ENCODE results near the gene ANAPC16.
"Not testable (repeated sequence)": the region's sequence is repeated elsewhere in the genome, so short reads cannot be mapped to it uniquely, and the experiment has no call there.

Gene ANAPC16

DNA sequence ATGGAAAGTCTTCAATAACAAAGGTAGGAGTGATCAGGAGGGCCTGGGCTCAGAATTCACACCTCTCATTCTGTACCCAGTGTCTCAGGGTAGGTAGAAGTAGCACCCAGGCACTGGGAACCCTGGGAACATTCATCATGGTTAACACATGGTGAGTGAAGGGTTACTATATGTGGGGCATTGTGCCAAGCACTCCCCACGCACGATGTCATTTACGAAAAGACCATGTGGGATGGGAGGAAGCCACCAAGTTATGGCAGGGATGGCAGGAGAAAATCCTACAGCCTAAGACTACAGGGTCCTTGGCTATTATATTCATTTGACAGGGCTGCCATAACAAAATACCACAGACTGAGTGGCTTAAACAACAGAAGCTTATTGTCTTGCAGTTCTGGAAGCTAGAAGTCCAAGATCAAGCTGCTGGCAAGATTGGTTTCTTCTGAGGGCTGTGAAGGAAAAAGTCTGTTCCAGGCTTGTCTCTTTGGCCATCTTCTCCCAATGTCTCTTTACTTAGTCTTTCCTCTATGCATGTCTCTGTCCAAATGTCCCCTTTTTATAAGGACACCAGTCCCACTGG is 30.2 kb downstream of the ANAPC16 start:
- DNase-seq, result no peak

DNA sequence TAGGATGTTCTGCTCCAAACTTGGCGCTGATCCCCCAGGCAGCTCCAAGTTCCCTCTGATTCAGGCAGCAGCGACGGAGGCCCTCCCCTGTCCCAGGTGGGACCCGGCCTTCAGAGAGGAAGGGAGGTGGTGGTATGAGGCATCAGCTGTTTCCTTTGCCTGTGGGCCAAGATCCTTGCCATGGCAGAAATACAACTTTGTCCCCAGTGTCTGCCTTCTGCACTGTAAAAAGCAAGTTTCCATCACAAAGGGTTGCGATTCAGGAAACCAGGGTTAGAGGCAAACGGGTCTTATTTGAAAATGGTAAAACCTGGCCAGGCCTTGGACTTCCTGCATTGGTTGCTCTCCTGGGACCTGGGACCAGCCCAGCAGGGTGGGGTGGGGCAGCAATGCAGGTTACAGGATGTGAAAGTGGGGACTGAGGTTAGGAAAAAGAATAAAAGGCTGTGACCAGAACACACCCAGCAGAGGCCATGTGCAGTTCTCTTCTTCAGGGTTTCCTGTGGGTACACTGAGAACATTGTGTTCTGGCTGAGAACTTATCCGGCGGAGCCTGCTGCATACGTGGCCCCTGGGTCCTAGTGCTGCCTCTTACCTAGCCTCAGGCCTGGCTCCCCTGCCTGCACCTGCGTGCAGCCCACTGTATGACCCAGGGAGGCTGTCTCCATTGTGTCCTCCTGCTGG is 32.8 kb downstream of the ANAPC16 start:
- DNase-seq, result peak; percentile 59 to 63

DNA sequence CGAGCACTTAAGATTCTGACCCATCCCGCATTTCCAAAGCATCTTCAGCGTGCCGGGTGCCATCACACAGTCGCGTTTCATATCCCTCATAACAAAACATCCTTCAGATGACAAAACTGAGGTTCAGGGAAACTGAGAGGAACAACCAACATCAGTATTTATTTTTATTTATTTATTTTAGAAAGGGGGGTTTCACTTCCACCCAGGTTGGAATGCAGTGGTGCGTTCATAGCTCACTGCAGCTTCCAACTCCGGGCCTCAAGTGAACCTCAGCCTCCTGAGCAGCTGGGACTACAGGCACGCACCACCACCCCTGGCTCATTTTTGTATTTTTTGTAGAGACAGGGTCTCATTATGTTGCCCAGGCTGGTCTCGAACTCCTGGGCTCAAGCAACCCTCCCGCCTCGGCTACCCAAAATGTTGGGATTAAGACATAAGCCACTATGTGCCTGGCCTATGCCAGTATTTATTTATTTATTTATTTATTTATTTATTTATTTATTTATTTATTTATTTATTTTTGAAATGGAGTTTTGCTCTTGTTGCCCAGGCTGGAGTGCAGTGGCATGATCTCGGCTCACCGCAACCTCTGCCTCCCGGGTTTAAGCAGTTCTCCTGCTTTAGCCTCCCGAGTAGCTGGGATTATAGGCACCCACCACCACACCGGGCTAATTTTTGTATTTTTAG is 33.5 kb downstream of the ANAPC16 start:
- DNase-seq, result not testable (repeated sequence)

DNA sequence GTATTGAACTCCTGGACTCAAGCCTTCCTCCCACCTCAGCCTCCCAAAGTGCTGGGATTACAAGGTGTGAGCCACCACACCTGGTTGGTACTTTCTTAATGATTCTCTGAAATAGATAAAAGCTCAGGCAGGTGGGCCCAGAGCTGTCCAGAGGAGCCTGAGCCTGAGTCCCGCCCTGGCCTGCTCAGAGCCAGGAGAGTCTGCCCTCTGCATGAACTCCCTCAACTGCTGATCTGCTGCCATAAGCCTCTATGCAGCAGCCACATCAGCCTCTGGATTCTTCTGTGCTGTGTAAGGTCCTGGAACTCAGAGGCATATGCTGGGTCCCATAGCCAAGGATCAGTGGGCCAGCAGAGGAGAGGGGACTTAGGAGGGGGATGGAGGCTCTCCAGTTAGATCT is 34.9 kb downstream of the ANAPC16 start:
- DNase-seq, result no peak

DNA sequence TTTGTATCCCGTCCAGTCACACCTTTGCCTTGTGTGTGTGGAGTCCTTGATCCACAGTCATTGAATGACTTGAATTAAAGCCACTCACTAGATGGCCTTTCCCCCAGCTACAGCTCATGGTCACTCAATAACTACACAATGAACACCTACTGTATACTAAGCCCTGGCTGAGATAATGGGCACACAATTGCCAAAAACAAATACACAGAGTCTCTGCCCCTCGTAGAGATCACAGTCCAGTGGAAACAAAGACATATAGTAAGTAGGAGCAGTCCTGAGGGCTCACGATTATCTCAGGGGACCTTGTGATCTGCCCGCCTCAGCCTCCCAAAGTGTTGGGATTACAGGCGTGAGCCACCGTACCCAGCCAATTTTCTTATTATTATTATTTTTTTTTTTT is 35.8 kb downstream of the ANAPC16 start:
- no peak for DNase-seq

DNA sequence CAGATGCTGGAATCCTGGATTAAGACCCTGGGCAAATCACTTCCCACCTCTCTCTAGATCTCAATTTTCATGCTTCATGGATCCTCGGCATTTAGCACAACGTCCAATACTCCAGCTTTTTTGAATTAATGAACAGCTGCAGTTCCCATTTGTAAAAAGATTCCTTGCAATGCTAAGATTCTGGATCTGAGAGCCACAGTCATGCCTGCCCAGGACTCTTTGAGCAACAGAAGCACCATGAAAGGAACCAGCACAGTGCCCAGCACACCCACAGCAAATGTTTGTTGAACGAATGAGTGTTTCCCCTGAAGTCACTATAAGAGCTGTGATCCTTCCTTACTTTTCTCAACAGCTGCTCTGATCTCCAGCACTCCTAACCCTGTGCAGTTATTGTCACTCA is 37.2 kb downstream of the ANAPC16 start:
- DNase-seq, result no peak

DNA sequence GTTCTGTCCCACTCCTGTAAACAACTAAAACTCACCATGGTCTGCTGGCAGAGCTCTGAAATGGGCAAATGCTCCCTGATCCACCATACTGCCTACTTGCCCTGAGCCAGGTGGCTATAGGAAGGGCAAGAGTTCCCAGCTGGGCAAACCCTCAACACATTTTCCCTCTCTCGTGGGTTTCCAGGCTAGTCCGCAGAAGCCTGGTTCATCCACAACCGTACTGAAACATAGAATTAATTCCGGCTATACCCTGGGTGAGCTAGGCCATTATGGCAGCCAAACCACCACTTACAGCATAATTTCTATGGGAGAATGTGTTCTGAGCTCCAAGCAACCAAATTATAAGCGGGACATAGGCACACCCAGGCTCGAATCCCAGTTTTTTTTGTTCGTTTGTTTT is 37.8 kb downstream of the ANAPC16 start:
- no peak for DNase-seq

DNA sequence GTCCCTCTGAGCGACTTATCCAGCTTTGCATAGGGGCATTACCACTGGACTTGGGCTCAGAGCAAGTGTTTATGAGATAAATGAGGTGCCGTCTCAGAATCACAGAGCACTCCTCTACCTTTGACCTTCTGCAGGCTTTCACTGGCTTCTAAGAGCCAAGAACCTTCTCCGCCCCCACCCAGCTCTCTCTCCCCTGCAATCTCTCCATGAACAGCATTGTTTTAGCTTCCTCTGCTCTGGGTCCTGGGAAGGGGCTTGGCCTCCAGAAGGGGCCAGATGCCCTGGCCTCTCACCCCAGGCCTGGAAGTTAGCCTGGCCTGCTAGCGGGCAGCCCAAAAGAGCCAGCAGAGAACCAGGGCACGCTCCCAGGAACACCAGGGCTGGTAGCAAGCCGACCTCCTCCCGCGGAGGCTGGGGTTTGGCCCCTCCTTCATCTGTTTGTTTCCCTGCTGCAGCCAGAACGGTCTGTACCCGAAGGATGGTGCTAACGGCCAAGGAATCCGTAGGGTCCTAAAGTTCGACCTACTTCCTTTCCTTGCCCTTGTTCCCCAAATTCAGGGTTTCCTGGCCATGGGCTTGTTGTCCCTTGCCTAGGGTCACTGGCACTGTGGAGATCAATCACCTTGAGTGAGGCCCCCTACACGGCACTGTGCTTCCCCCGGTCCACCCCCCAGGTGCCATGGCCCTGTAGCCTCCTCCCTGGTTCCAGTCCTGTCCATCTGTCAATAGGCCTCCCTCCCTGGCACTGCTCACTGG is 39.2 kb downstream of the ANAPC16 start:
- no peak for DNase-seq

DNA sequence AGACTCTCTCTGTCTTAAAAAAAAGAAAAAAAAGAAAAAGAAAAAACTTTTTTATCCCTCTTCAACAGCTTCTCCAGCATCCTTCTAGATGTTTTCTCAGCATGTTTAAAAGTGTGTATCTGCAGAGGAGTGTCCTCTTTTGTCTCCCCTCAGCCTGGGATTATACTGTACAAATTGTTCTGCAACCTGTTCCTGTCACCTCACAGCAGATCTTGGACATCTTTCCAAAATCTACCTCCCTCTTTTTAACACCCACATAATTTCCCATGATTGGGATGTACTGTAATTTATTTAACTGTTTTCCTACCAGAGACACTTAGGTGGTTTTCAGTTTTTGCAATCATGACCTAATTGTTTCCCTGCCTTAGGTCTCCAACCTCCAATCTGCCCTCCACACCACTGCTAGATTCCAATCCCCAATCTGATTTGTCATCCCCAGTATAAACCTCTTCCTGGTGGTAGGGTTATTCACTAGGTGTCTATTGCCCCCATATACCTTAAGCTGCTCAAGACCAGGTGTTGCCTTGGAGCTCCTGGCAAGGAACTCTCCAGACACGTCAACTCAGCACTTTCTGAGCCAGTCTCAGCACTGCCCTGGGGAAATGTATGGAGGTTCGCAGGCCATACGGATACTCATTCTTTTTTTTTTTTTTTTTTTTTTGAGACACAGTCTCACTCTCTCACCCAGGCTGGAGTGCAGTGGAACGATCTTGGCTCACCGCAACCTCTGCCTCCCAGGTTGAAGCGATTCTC is 40.3 kb downstream of the ANAPC16 start:
- DNase-seq, result no peak

DNA sequence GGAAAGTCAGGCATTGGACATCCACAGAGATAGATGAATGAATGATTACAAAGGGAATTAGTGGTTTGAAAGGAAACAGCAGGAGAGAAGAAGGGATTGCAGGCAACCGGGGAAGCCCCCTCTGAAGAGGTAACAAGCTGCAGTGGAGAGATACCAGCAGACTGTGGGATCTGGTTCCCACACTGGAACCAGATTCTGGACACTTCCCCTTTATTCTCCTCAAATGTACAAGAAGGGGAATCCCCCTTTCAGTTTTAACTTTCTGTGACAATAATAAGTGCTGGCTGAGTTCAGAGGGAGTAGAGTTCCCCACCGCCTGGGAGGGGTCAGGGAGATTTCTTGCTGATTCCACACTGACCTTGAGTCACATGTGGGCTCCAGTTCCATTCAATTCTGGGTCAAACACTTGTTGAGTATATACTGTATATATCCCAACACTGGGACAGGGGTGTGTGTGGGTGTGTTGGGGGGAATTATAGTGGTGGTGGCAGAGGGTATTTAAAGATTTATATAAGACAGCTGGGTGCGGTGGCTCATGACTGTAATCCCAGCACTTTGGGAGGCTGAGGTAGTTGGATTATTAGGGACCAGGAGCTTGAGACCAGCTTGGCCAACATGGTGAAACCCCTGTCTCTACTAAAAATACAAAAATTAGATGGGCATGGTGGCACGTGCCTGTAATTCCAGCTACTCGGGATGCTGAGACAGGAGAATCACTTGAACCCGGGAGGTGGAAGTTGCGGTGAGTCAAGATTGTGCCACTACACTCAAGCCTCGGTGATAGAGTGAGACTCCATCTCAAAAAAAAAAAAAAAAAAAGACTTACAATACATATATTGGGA is 41.5 kb downstream of the ANAPC16 start:
- no peak for DNase-seq

DNA sequence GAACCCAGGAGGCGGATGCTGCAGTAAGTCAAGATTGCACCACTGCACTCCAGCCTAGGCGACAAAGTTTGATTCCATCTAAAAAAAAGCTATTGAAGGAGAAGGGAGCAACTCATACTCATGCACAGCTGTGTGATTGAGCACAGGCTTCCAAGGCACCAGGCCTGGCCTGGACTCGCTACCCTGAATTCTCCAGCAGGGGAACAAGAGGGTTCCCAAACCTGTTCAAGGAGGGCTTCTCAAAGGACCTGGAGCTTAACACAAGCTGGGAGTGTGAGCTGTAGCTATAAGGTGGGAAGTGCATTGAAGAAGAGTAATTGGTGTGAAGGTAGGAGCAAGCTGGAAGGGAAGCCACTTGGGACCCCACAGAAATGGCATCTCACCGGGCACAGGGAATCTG is 42.8 kb downstream of the ANAPC16 start:
- DNase-seq, result no peak

DNA sequence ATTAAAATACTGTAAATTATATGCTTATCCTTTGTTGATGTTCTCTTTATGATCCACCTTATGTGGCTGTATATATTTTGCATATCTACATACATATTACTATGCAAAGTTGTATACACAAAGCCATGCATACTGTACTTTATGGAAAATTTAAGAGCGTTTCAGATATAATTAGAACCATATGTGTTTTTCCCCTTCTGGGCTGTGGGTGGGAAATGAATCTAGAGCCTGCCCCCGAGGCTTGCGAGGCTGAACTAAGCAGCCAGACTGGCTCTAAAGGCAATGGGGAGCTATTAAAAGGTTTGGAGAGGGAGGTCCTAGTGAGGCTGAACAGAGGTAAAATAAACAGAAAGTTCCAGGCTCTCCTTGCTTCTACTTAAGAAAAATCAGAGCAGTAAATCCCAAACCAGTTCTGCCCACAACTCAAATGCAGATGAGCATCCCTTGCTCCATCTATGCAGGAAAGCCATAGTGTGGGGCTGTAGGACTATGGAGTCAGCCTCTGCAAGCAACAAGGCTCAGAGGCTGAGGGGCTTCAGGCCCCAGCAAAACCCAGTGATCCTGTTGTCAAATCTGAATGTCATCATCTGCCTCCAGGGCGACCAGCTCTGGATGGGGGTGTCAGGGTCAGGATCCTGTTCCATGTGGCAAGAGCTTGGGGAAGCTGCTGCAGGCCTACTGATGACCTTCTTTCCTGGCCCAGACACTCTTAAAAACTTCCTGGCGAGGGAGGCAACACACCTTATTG is 43.9 kb downstream of the ANAPC16 start:
- DNase-seq, result no peak

DNA sequence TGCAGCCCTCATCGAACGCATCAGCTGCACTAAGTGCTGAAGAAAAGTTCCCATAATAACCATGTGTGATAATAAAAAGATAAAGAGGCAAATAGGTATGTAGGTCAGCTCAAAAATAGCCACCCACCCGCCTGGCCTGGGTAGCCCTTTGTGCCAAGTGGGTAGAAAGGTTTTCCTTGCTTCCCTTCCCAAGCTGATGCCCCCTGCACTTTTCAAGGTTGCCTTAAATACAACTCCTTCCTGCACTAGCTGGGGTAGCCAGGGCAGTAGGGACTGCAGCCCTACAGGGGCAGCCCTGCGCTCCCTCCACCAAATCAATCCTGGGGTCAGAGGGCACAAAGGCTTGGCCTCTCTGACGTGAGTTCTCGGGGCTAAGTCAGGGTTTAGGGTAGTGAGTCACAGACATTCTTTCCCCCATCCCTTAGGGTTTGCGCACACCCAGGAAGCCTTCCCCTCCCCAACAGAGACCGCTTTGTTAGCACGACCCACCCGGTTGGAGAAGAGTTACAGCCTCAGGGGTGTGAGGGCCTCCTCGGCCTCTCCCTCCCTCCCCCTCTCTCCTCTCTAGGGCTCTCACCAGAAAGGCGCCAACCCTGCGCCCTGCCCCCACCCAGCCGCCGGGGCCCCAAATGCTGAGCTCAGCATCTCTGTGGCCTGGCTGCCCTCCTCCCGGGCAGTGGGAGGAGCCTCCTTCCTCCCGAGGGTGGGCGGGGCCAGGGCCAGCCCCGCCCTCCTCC is 44.6 kb downstream of the ANAPC16 start:
- DNase-seq, result peak; percentile 71 to 76

DNA sequence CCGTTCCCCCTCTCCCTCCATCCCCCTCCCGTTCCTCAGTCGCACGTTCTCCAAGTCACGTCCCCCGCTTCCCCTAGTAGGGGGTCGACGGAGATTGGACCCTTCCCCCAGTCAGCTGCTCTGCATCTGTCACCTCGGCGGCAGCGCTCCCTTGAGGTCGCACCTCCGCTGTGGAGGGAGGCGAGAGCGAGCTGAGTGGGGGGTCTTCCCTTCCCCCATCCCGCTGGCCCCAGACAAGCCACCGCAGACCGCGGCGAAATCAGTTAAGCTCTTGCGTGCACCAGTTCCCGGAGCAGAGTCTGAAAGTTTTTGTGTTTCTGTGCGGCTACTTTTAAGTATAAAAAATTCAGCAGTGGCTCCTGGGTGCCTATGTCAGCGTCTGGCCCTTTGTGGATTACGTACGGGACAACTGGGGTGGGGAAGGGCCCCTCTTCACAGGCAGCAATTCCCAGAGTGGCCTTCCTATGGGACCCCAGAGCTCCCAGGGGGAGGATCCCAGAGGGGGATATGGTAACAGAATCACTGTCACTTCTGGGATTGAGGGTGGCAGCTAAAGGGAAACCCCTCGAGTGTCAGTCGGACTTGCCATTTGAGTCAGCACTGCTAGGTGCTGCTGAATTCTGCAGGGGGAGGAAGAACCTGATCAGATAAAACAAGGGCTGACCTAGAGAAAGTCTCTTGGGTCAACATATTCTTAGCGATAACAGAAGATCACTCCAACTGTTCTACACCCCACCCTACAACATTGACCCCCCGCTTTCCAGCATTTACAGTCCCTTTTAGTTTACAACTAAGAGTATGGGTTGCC is 45.4 kb downstream of the ANAPC16 start:
- peak; percentile 37 to 45 for DNase-seq

DNA sequence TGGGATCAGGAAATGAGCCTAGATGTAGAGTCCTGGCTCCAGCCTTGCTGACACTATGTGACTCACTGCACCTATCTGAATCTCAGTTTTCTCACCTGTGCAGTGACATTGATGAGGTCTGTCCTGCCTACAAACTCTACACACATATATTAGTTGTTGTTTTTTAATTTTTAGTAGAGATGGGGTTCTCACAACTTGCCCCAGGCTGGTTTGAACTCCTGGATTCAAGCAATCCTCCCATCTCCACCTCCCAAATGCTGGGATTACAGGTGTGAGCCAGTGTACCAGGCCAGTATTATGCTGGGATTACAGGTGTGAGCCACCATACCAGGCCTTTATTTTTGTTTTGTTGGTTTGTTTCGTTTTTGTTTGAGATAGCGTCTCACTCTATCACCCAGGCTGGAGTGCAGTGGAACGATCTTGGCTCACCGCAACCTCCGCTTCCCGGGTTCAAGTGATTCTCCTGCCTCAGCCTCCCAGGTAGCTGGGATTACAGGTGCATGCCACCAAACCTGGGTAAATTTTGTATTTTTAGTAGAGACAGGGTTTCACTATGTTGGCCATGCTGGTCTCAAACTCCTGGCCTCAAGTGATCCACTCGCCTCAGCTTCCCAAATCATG is 46.1 kb downstream of the ANAPC16 start:
- peak; percentile 21 to 29 for DNase-seq

DNA sequence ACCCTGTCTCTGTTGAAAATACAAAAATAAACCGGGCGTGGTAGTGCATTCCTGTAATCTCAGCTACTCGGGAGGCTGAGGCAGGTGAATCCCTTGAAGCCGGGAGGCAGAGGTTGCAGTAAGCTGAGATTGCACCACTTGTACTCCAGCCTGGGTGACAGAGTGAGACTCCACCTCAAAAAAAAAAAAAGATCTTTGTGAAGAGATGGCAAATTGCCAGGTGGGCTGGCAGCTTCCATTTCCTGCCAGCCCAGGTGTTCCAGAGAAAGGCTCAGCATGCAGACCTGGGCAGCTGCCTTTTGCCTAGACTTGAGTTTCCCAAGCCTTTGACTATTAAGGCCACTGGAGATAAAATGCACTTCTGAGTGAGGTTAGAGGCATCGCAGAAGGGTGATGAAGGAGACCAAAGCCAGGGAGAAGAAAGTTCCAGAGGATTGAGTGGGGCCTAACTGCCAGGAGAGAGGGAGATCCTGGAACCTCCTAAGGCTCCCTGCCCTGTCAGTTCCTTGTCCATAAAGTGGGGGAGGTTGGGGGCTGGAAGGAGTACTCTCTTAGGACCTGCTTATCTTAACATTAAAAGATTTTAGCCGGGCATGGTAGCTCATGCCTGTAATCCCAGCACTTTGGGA is 47.9 kb downstream of the ANAPC16 start:
- DNase-seq, result peak; percentile 44 to 49

DNA sequence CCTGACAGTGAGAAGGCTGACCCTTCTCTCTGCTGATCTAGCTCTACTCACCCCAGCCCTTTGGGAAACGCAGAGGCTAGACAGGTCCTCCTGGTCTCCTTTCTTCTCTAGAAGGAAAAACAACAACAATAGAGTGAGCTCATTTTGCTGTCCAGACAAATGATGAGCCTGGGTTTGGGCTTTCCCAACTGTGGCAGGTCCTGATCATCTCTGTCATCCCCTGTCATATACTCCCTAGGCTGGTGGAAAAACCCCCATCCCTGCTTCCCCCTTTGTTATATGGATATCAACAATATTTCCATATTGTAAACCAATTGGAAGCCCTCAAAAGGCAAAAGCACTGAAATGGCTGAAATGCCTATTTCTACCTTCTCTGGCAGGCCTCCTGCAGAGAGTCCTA is 48.7 kb downstream of the ANAPC16 start:
- no peak for DNase-seq

DNA sequence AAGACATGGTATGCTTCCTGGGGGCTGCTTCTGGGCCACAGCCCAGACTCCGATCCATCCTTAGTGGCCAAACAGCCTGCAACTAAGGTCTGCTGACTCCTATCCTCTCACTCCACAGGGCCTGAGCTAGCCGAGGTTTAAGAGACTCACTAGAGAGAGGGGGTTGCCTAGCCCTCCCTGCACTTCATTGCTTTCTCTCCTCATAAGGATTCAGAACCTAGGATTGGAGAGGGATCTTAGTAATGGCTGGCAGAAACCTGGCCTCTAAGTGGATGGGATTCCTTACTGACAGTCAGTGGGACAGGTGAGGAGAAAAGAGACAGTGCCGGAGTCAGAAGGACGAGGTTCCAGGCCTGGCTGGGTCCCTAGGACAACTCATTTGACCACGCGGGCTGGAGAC is 49.7 kb downstream of the ANAPC16 start:
- no peak for DNase-seq
